H9 (cell line): Measurements from ENCODE around the gene SLC35E4. TPM values are rescaled to one million over a fixed set of nuclear protein-coding genes. Genes with fewer than 3 reads are reported as not detected.
A peak's percentile ranks its signal among the peaks of the same experiment; 100 is the strongest.

Source experiments
- DNase-seq: peaks from one replicate; pipeline ENCODE4 v3.0.0-alpha.2; 2017
- H2AFZ ChIP-seq: one replicate; pipeline ENCODE4 v1.6.1; 2013; ENCODE audit warnings: mild to moderate bottlenecking, low read length, control low read depth, moderate library complexity
- H2AK5ac ChIP-seq: 2 replicates; pipeline ENCODE4 v1.6.1; 2013; ENCODE audit warnings: low read length, control low read depth, mixed read lengths; ENCODE audit not compliant: insufficient read length
- H2BK120ac ChIP-seq: one replicate; pipeline ENCODE4 v1.6.1; 2013; ENCODE audit warnings: low read depth, mild to moderate bottlenecking, low read length, control low read depth, inconsistent platforms; ENCODE audit not compliant: poor library complexity, severe bottlenecking
- H2BK12ac ChIP-seq: 2 replicates; pipeline ENCODE4 v1.6.1; 2013; ENCODE audit warnings: low read length, control low read depth, mixed read lengths, low read depth; ENCODE audit not compliant: insufficient read length
- H2BK15ac ChIP-seq: 2 replicates; pipeline ENCODE4 v1.6.1; 2013; ENCODE audit warnings: low read depth, low read length, control low read depth
- H2BK20ac ChIP-seq: one replicate; pipeline ENCODE4 v1.6.1; 2013; ENCODE audit warnings: low read depth, mild to moderate bottlenecking, low read length, control low read depth, inconsistent platforms; ENCODE audit not compliant: poor library complexity, severe bottlenecking
- H2BK5ac ChIP-seq: 2 replicates; pipeline ENCODE4 v1.6.1; 2013; ENCODE audit warnings: low read length, control low read depth, mixed read lengths; ENCODE audit not compliant: insufficient read length
- H3K14ac ChIP-seq: 2 replicates; pipeline ENCODE4 v1.6.1; 2013; ENCODE audit warnings: low read length, control low read depth; ENCODE audit not compliant: insufficient read depth
- H3K18ac ChIP-seq: 2 replicates; pipeline ENCODE4 v1.6.1; 2013; ENCODE audit warnings: low read depth, mild to moderate bottlenecking, mixed read lengths, low read length, control low read depth; ENCODE audit not compliant: insufficient read length
- H3K23ac ChIP-seq: 2 replicates; pipeline ENCODE4 v1.6.1; 2013; ENCODE audit warnings: low read length, control low read depth, mixed read lengths, low read depth; ENCODE audit not compliant: insufficient read length
- H3K23me2 ChIP-seq: 2 replicates; pipeline ENCODE4 v1.6.1; 2013; ENCODE audit warnings: low read depth, mild to moderate bottlenecking, mixed read lengths, low read length, control low read depth; ENCODE audit not compliant: insufficient read length, poor library complexity, severe bottlenecking
- H3K27ac ChIP-seq: 2 replicates; pipeline ENCODE4 v1.5.1; 2013; ENCODE audit warnings: low read length, control low read depth, mixed read lengths, low read depth; ENCODE audit not compliant: insufficient read length
- H3K27me3 ChIP-seq: 2 replicates; pipeline ENCODE4 v1.6.1; 2013; ENCODE audit warnings: low read length, control low read depth, inconsistent platforms; ENCODE audit not compliant: insufficient read depth
- H3K4ac ChIP-seq: 2 replicates; pipeline ENCODE4 v1.6.1; 2013; ENCODE audit warnings: low read depth, mild to moderate bottlenecking, control low read depth, inconsistent platforms, low read length, moderate library complexity
- H3K4me1 ChIP-seq: 2 replicates; pipeline ENCODE4 v1.6.1; 2013; ENCODE audit warnings: low read length, control low read depth, inconsistent platforms; ENCODE audit not compliant: insufficient read depth
- H3K4me2 ChIP-seq: 2 replicates; pipeline ENCODE4 v1.6.1; 2013; ENCODE audit warnings: low read length, control low read depth, mixed read lengths; ENCODE audit not compliant: insufficient read length, insufficient read depth
- H3K56ac ChIP-seq: 2 replicates; pipeline ENCODE4 v1.6.1; 2013; ENCODE audit warnings: low read depth, mild to moderate bottlenecking, mixed read lengths, low read length, control low read depth; ENCODE audit not compliant: insufficient read length
- H3K79me1 ChIP-seq: 2 replicates; pipeline ENCODE4 v1.6.1; 2013; ENCODE audit warnings: low read depth, mild to moderate bottlenecking, moderate library complexity, low read length, control low read depth, inconsistent platforms; ENCODE audit not compliant: insufficient read depth, poor library complexity, severe bottlenecking
- H3K79me2 ChIP-seq: 2 replicates; pipeline ENCODE4 v1.6.1; 2013; ENCODE audit warnings: low read length, control low read depth, inconsistent platforms; ENCODE audit not compliant: insufficient read depth
- H3K9ac ChIP-seq: 2 replicates; pipeline ENCODE4 v1.6.1; 2013; ENCODE audit warnings: low read length, control low read depth, mixed read lengths; ENCODE audit not compliant: insufficient read length; ENCODE audit errors: extremely low read depth
- H3K9me3 ChIP-seq: one replicate; pipeline ENCODE4 v1.6.1; 2013; ENCODE audit warnings: low read depth, low read length, inconsistent platforms; ENCODE audit not compliant: control insufficient read depth
- H3T11ph ChIP-seq: one replicate; pipeline ENCODE4 v1.6.1; 2013; ENCODE audit warnings: mild to moderate bottlenecking, low read length, control low read depth, inconsistent platforms
- H4K20me1 ChIP-seq: one replicate; pipeline ENCODE4 v1.6.1; 2013; ENCODE audit not compliant: control insufficient read depth, insufficient read length, insufficient read depth
- H4K5ac ChIP-seq: 2 replicates; pipeline ENCODE4 v1.6.1; 2013; ENCODE audit warnings: low read depth, mild to moderate bottlenecking, mixed read lengths, low read length, control low read depth; ENCODE audit not compliant: insufficient read length
- H4K8ac ChIP-seq: replicated peaks from 2 replicates; pipeline ENCODE4 v1.6.1; 2013; ENCODE audit warnings: low read length, control low read depth, mixed read lengths, low read depth; ENCODE audit not compliant: insufficient read length
- H4K91ac ChIP-seq: 2 replicates; pipeline ENCODE4 v1.6.1; 2013; ENCODE audit warnings: low read depth, mild to moderate bottlenecking, moderate library complexity, mixed read lengths, low read length, control low read depth; ENCODE audit not compliant: insufficient read length
- H3K27ac Mint-ChIP-seq, 3 experiments: 2 replicates in 2 of 3; 3 replicates in 1 of 3; pipeline ENCODE4 v1.8.0; 2020 to 2021; ENCODE audit warnings: mixed read lengths in 3 of 3, mild to moderate bottlenecking in 1 of 3, moderate library complexity in 1 of 3
- H3K27me3 Mint-ChIP-seq: 2 replicates; pipeline ENCODE4 v1.8.0; 2021; ENCODE audit warnings: low read depth, mild to moderate bottlenecking, moderate library complexity, mixed read lengths
- H3K36me3 Mint-ChIP-seq, 3 experiments: 2 replicates in 2 of 3; 3 replicates in 1 of 3; pipeline ENCODE4 v1.8.0; 2020 to 2021; ENCODE audit warnings: low read depth in 3 of 3, mixed read lengths in 3 of 3; ENCODE audit not compliant: insufficient read depth in 1 of 3
- H3K4me1 Mint-ChIP-seq, 2 experiments: 2 replicates each; pipeline ENCODE4 v1.8.0; 2020; ENCODE audit warnings: mixed read lengths in 2 of 2
- H3K4me3 Mint-ChIP-seq, 2 experiments: 2 replicates in 1 of 2; 3 replicates in 1 of 2; pipeline ENCODE4 v1.8.0; 2020 to 2021; ENCODE audit warnings: mild to moderate bottlenecking in 2 of 2, mixed read lengths in 2 of 2, moderate library complexity in 1 of 2
- H3K9me3 Mint-ChIP-seq, 2 experiments: 2 replicates in 1 of 2; 3 replicates in 1 of 2; pipeline ENCODE4 v1.8.0; 2020; ENCODE audit warnings: mild to moderate bottlenecking in 2 of 2, mixed read lengths in 2 of 2, moderate library complexity in 1 of 2
- CTCF ChIP-seq: fragments of 200-600 bp; sonication (generic); conservative IDR thresholded peaks from 3 replicates; pipeline ENCODE4 v1.8.0; 2021; ENCODE audit warnings: antibody characterized with exemption, mild to moderate bottlenecking
- WGBS: extraction: QIAGEN DNeasy Blood & Tissue Kit; methylation state at CpG from one replicate; pipeline ENCODE4 v1.1.7; 2013; ENCODE audit warnings: missing lambda C conversion rate, low lambda C conversion rate, mixed read lengths; ENCODE audit not compliant: insufficient read length; ENCODE audit errors: extremely low coverage; 5-methylcytosine and 5-hydroxymethylcytosine counted together
- total RNA-seq: library from RNA; stranded (reverse); gene quantifications from 2 replicates; pipeline ENCODE4 v1.2.1, GENCODE V29; 2021

SLC35E4 gene
- total RNA-seq, 1 experiment from 2014 or later: 3.7 TPM

- Histone ChIP-seq H3K79me1 (no peaks in the 10 kb centered on the region), H3K23me2 (peaks cover 16% of the 10 kb centered on the region), H2BK15ac (no peak within 1 kb of the TSS), H3K27ac (no peak within 1 kb of the TSS), H3K9ac (peak within 1 kb of the TSS; percentile 37), H2BK5ac (no peak within 1 kb of the TSS), H3K9me3 (no peaks in the 10 kb centered on the region), H2BK120ac (no peak within 1 kb of the TSS), H4K5ac (no peak within 1 kb of the TSS), H3K18ac (peak within 1 kb of the TSS; percentile 24), H3K79me2 (no peaks in the 10 kb centered on the region), H3K56ac (no peak within 1 kb of the TSS), H3K14ac (peak within 1 kb of the TSS; percentile 40; the same call in 1 of the 2 replicates), H4K8ac (no peak within 1 kb of the TSS), H2AK5ac (no peak within 1 kb of the TSS), H3K27me3 (peaks cover 6% of the 10 kb centered on the region; the same call in 1 of the 2 replicates), H3K4ac (no peak within 1 kb of the TSS), H3K4me1 (no peaks in the 10 kb centered on the region), H2AFZ (no peak within 1 kb of the TSS), H3K4me2 (peak within 1 kb of the TSS; percentile 90), H3T11ph (no peak within 1 kb of the TSS), H2BK20ac (no peak within 1 kb of the TSS), H4K20me1 (no peaks in the 10 kb centered on the region), H2BK12ac (no peak within 1 kb of the TSS), H3K23ac (no peak within 1 kb of the TSS), H4K91ac (no peak within 1 kb of the TSS)
- H3K27me3 Mint-ChIP-seq: peaks cover 57% of the 10 kb centered on the region
- no peaks in the 10 kb centered on the region for H3K9me3 Mint-ChIP-seq
- peak within 1 kb of the TSS; percentile 12 to 95 (median 84); a peak in 4 of 7 replicates for H3K27ac Mint-ChIP-seq
- DNase-seq: peak; percentile 98
- no CpG with 5 or more reads among the region's 77 CpGs for WGBS
- peak; percentile 71 for TF ChIP-seq CTCF
- peaks cover 13 to 14% of the 10 kb centered on the region in 2 experiments for H3K4me1 Mint-ChIP-seq
- peaks cover 0 to 9% (median 6%) of the 10 kb centered on the region in 3 experiments; a peak in 4 of 7 replicates for H3K36me3 Mint-ChIP-seq
- peak within 1 kb of the TSS; percentile 78 to 89 for H3K4me3 Mint-ChIP-seq
Observed at GRCh38 chr22:30667494-30668385, 32.2 kb downstream of the SLC35E4 start, which contains the start of gene DUSP18. DUSP18 (minus strand) TSS chr22:30667875; CDS start chr22:30664003, 3,872 bp downstream.
